Measurements from ENCODE around the gene AGPAT3. TPM values are rescaled to one million over a fixed set of nuclear protein-coding genes. Genes with fewer than 3 reads are reported as not detected.

AGPAT3 gene
- total and polyA plus RNA-seq, 9 donors = 11.6 to 42.1 (median 31.9) TPM

DNA sequence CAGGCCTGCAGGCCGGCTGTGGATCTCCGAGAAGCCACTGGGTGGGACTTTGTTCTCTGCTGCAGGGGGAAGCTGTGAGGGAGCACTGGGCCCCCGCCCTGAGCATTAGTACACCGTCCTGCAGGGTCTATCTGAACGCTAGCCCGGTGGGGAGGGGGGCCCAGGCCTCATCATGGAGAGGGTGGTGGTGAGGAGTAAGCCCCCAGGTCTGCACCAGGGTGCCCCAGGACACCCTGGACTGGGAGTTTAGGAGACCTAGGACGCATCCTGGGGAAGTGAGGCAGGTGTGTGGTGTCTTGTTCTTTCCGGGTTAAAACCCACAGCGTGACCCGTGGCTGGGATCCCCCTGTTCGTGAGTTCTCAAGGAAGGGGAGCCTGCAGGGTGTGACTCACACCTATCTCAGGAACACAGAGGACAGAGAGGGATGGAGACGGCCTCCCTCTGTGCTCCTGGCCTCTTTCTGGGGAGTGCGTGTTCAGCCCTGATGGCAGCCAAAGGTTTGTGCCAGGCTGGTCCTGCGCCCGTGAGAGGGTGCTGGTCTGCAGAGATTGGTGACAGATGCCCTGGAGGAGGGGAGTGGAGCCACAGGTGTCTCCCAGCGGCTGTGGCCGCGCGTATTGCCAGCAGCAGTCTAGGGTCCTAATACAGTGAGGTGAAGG lies 44.8 kb downstream of the AGPAT3 start:
- H3K36me3 ChIP-seq = no peaks in the 10 kb centered on the region
- DNase-seq = peak in 1 of 5 donors; percentile 26
- TF ChIP-seq, protein P1, sequence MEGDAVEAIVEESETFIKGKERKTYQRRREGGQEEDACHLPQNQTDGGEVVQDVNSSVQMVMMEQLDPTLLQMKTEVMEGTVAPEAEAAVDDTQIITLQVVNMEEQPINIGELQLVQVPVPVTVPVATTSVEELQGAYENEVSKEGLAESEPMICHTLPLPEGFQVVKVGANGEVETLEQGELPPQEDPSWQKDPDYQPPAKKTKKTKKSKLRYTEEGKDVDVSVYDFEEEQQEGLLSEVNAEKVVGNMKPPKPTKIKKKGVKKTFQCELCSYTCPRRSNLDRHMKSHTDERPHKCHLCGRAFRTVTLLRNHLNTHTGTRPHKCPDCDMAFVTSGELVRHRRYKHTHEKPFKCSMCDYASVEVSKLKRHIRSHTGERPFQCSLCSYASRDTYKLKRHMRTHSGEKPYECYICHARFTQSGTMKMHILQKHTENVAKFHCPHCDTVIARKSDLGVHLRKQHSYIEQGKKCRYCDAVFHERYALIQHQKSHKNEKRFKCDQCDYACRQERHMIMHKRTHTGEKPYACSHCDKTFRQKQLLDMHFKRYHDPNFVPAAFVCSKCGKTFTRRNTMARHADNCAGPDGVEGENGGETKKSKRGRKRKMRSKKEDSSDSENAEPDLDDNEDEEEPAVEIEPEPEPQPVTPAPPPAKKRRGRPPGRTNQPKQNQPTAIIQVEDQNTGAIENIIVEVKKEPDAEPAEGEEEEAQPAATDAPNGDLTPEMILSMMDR (IDR thresholded peaks at IDR 0.05) = no peak
- no peak for TF ChIP-seq EP300 (IDR thresholded peaks at IDR 0.05)
- no peak for TF ChIP-seq POLR2A (IDR thresholded peaks at IDR 0.05)
- H3K4me1 ChIP-seq (ENCODE audit: insufficient read depth) = no peaks in the 10 kb centered on the region
- no peaks in the 10 kb centered on the region for H3K9me3 ChIP-seq
- WGBS, 3 donors = 87 to 91% (median 89%) methylated on average over 19 of the region's 19 CpGs
- no peaks in the 10 kb centered on the region for H3K27me3 ChIP-seq
- intact Hi-C loops (cut with DNase I) = loop anchor here in 1 of 4 donors (10.0 kb wide), 1 partner anchor 45 kb away; no protein-coding TSS in a partner anchor
- no peak overlapping the region for H3K27ac ChIP-seq
- no peak overlapping the region for H3K4me3 ChIP-seq

DNA sequence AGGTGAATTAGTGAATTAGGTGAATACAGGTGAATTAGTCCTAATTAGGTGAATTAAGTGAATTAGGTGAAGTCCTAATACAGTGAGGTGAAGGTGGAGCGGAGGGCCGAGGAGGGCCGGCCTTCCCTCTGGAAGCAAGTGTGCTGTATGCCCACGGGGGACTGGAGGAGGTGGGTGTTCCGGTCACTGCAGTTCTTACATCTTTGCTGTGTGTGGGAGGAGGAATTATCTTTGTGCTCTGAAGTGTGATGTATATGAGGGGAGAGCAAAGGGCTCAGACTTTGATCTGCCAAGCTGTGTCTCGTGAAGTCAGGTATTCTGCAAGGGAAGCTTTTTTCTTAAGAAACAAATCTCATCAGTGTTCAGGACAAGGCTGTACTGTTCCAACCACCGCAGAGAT lies 45.4 kb downstream of the AGPAT3 start:
- Histone ChIP-seq H3K9me3 (no peaks in the 10 kb centered on the region), H3K4me1 (ENCODE audit: insufficient read depth) (no peaks in the 10 kb centered on the region), H3K27me3 (no peaks in the 10 kb centered on the region), H3K4me3 (no peak overlapping the region), H3K36me3 (no peaks in the 10 kb centered on the region), H3K27ac (no peak overlapping the region)
- intact Hi-C loops (cut with DNase I) = no loop called here
- WGBS, 3 donors = 60 to 62% (median 61%) methylated on average over 7 of the region's 7 CpGs
- TF ChIP-seq, protein P1 (IDR thresholded peaks at IDR 0.05) = no peak
- TF ChIP-seq EP300 (IDR thresholded peaks at IDR 0.05) = no peak
- peak in 1 of 5 donors; percentile 17 for DNase-seq

DNA sequence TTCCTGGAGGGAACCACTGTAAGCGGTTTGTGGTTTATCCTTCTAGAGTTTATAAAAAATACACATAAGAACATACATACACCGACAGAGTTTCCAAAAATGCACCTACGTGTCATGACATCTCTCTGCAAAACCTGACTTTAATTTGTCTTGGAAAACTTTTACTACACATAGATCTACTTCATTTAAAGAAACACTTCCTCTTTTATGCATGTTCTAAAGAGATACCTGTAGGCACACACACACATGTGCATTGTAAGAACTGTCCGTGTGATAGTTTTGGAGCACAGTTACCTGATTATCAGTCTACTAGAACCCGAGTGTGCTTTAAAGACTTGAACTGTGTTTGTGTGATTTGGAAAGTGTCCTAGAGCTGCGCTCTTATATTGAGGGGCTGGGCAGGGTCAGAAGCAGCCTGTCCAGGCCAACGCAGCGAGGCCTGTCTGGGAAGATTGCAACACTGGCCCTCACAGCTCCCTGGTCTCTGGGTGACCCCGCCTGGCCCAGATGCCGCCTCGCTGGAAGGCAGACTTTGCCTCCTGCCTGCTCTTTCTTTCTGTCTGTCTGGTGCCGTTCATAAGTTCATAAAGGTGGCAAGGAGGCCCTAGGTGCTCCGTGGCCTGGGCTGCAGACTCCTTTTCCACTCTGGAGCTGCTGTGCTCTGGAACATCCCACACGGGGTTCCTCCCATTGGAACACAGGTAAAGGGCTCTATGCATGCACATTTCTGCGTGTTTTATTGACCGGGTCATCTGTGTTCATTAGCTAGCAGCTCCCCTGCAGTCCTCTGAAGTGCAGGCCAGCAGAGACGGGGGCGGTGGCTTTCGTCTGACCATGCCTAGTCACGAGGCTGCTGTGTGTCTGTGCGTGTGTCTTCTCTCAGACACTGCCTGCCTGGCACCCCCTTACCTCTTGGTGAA lies 46.3 kb downstream of the AGPAT3 start:
- 68 to 74% (median 68%) methylated on average over 21 of the region's 21 CpGs for WGBS, 3 donors
- Histone ChIP-seq H3K9me3 (no peaks in the 10 kb centered on the region), H3K27ac (no peak overlapping the region), H3K4me1 (ENCODE audit: insufficient read depth) (no peaks in the 10 kb centered on the region), H3K4me3 (no peak overlapping the region), H3K27me3 (no peaks in the 10 kb centered on the region), H3K36me3 (no peaks in the 10 kb centered on the region)
- DNase-seq = peak in 1 of 5 donors; percentile 27
- TF ChIP-seq EP300 (IDR thresholded peaks at IDR 0.05) (no peak), POLR2A (IDR thresholded peaks at IDR 0.05) (no peak)
- TF ChIP-seq, protein P1 (IDR thresholded peaks at IDR 0.05) = no peak
- intact Hi-C loops (cut with DNase I) = no loop called here

DNA sequence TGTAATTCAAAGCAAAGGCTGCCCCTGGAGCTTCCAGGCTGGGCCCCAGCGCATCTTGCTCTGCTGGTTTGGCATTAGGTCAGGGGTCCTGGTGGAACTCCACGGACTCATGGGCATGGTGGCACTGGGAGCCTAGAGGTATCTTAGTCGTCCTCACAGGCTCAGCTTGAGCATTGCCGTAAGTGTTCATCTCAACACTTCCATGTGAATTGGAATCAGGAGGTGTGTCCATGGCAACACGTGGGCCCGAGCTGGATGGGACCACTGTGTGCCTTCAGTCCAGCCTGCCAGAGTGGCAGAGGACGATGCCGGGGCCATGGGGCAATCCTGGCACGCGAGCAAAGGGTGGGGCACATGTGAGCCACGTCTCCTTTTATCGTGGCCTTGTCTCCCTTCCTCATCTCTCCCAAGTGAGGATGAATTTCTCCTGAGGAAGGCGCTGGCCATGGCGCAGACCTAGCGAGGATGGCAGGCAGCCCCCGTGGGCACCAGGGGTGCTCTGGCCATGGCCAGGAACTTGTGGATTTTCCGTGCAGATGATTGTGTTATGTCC lies 47.0 kb downstream of the AGPAT3 start:
- no peak overlapping the region for H3K4me3 ChIP-seq
- intact Hi-C loops (cut with DNase I) = no loop called here
- H3K36me3 ChIP-seq = no peaks in the 10 kb centered on the region
- WGBS, 3 donors = 94 to 95% (median 95%) methylated on average over 17 of the region's 17 CpGs
- no peaks in the 10 kb centered on the region for H3K27me3 ChIP-seq
- no peaks in the 10 kb centered on the region for H3K4me1 ChIP-seq (ENCODE audit: insufficient read depth)
- no peak overlapping the region for H3K27ac ChIP-seq
- H3K9me3 ChIP-seq = no peaks in the 10 kb centered on the region
- peak in 1 of 5 donors; percentile 30 for DNase-seq
- TF ChIP-seq EP300 (IDR thresholded peaks at IDR 0.05) = no peak
- TF ChIP-seq, protein P1 (IDR thresholded peaks at IDR 0.05) = no peak
- no peak for TF ChIP-seq POLR2A (IDR thresholded peaks at IDR 0.05)

All from ovary (tissue), 9 donors.